ENCODE measurements around the gene HDAC7.

GRCh38 chr12:47813511-47814196 lies 6.0 kb downstream of the HDAC7 start:
- no peak for TF ChIP-seq EZH2 (IDR thresholded peaks at IDR 0.05; ENCODE audit: low read depth, unreplicated experiment)
- no peak for TF ChIP-seq REST (IDR thresholded peaks at IDR 0.05; ENCODE audit: unreplicated experiment)
- TF ChIP-seq, protein P1, sequence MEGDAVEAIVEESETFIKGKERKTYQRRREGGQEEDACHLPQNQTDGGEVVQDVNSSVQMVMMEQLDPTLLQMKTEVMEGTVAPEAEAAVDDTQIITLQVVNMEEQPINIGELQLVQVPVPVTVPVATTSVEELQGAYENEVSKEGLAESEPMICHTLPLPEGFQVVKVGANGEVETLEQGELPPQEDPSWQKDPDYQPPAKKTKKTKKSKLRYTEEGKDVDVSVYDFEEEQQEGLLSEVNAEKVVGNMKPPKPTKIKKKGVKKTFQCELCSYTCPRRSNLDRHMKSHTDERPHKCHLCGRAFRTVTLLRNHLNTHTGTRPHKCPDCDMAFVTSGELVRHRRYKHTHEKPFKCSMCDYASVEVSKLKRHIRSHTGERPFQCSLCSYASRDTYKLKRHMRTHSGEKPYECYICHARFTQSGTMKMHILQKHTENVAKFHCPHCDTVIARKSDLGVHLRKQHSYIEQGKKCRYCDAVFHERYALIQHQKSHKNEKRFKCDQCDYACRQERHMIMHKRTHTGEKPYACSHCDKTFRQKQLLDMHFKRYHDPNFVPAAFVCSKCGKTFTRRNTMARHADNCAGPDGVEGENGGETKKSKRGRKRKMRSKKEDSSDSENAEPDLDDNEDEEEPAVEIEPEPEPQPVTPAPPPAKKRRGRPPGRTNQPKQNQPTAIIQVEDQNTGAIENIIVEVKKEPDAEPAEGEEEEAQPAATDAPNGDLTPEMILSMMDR (conservative IDR thresholded peaks at IDR 0.05; ENCODE audit: low read depth in 2 of 2), result no peak
- TF ChIP-seq POLR2AphosphoS5 (IDR thresholded peaks at IDR 0.05; ENCODE audit: low read depth), result no peak
- TF ChIP-seq EZH2phosphoT487 (IDR thresholded peaks at IDR 0.05; ENCODE audit: unreplicated experiment), result no peak

Measured in GM23338 (cell line).